GM18499 (cell line): Measurements from ENCODE around the gene FAM184A.
"Not testable (repeated sequence)": the region's sequence is repeated elsewhere in the genome, so short reads cannot be mapped to it uniquely, and the experiment has no call there.

Experiments used
- ATAC-seq: cut with Tn5 transposase; IDR thresholded peaks from one replicate; pipeline ENCODE4 v1.9.1; 2021; ENCODE audit warnings: moderate number of reproducible peaks; ENCODE audit not compliant: insufficient read depth, unreplicated experiment

FAM184A gene, protein sequence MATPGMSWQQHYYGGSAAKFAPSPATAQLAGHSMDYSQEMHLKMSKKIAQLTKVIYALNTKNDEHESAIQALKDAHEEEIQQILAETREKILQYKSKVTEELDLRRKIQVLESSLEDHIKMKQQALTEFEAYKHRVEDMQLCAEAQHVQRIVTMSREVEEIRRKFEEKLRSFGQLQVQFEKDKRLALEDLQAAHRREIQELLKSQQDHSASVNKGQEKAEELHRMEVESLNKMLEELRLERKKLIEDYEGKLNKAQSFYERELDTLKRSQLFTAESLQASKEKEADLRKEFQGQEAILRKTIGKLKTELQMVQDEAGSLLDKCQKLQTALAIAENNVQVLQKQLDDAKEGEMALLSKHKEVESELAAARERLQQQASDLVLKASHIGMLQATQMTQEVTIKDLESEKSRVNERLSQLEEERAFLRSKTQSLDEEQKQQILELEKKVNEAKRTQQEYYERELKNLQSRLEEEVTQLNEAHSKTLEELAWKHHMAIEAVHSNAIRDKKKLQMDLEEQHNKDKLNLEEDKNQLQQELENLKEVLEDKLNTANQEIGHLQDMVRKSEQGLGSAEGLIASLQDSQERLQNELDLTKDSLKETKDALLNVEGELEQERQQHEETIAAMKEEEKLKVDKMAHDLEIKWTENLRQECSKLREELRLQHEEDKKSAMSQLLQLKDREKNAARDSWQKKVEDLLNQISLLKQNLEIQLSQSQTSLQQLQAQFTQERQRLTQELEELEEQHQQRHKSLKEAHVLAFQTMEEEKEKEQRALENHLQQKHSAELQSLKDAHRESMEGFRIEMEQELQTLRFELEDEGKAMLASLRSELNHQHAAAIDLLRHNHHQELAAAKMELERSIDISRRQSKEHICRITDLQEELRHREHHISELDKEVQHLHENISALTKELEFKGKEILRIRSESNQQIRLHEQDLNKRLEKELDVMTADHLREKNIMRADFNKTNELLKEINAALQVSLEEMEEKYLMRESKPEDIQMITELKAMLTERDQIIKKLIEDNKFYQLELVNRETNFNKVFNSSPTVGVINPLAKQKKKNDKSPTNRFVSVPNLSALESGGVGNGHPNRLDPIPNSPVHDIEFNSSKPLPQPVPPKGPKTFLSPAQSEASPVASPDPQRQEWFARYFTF

DNA sequence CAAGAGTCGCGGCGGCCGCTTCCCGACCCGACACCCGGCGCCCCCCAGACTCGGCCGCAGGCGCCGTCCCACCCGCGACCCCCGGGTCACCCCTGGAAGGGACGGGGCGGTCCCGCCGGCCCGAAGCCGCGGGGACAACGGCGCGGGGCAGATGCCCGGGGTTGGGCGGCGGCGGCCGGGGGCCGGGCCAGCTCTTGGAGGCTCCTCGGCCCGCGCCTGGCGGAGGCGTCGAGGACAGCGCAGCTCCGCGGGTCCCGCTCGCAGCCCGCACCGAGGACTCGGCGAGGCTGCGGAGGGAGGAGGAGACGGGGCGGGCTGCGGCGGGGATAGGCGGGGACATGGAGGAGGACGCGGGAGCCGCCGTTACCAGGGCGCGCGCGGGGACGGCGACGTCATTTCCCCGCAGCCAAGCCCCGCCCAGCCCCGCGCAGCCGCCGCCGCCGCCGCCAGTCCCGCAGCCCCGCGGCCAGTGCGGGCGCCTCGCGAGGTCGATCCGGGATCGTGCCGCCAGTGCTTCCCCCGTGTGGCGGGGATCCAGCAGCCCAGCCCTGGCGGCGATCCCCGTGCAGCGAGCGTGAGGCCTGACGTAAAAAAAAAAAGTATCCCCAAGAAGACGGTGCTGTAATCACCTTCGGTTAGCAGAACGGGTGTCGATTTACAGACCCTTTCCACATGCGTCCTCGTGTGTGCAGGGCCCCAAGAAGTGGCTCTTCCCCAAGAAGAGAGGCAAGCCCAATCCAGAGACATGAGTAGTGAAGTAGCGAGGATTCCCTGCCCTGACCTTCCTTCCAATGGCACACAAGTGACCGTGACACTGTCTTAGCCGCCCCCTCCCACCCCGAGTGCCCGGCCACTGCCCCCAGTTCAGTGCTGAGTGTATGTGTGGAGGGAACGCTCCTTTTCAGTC lies at the start of gene FAM184A:
TSS of gene FAM184A (minus strand) at position 289 of the 907 bp plus-strand sequence. CDS start 365 bp downstream, outside the sequence.
- ATAC-seq = peak; percentile 33

DNA sequence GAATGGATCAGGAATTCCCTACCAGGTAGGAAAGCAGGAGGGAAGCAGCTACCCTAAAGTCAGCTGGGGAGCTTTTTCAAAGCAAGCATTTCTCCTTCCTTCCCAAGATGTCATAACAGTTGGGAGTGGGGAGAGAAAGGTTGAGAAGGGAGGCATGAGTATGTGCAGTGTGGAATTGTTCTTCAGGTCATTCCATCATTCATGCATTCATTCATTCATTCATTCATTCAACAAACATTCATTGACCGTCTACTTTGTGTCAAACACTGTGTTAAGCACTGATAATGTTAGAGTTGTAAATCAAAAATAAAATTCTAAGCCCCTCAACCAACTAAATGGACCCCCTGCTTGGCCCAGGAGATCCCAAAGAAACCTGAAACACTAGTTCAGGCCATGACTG lies 49.2 kb upstream of the FAM184A start:
- ATAC-seq = no peak

DNA sequence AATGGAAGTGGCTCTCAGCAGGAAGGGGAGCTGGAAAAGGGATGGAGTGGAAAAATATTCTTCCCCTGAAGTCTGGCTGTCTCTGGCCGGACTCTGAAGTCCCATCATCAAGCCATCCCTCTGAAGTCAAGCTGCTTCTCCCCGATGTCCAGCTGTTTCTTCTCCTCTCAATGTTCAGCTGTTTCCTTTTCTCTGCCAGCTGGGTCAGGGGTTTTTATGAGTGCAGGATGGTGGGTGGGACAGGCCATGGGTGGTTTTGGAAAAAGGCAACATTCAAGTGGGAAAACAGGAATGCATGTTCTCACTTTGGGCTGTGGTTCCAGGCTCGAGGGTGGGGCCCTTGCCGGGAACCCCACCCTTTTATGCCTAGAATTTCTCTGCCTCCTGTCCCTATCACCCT lies 48.4 kb upstream of the FAM184A start:
- ATAC-seq = no peak

DNA sequence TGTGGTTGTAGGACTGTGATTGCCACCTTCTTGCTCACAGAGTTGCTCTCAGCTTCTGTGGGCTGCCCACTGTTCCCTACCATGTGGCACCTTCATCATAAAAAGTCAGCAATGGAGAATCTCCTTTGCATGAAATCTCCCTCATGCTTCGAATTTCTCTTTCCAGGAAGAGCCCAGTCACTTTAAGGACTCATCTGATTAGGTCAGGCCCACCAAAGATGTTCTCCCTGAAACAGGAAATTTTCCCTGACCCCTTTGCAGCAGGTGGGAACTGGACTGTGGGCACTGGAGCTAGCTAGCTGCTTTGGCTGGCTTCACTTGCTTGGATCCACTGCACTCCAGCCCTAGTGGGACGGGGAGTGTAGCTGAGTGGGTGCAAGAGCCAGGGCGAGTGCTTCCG lies 47.7 kb upstream of the FAM184A start:
- ATAC-seq = no peak

DNA sequence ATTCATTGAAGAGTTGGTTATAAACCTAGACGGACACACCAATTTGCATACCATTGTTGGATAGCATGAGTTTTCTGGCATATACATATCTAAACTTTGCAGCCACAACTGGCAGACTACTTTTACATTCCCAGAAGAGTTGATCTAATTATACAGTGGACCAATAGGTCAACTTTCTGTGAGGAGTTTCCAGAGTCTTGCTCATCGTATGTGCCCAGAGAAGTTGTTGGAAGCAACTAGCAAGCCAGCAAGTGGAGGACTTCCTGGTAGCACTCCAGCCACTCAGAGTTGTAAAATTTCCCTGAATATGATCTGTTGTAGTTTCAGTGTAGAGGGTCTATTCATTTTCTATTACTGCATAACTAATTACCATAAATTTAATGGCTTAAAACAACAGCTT lies 47.1 kb upstream of the FAM184A start:
- no peak for ATAC-seq

DNA sequence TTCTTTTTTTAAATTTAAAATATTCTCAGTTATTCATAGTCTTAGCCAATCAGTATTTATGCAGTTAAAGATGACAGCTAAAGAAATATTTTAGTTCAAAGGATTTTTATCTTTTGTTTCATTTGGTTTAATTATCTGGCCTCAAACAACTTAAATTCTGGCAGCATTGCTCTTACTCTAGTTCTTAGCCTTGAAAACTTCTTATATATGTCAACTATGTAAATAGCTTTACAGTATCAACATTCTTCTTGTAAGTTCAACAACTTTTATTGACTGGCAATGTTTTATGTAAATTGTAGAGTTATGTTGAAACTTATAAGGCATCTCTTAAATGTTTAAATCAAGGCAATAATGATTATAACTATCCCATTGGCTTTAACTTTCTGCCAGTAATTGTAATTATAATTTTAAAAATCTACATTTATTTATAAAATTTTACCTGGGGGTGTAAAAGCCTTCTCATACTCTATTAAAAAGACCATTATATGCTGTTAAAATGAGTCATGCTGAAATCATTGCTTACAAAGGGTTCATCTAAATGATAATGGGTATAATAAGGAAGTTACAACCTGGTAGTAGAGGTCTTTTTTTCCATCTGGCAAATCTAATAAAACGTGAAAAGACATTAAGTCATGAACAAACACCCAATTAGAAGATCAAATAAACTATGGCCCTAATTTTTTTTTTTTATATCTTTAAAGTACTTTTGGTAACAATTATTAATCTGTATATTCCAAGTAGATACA lies 45.8 kb upstream of the FAM184A start:
- ATAC-seq = no peak

DNA sequence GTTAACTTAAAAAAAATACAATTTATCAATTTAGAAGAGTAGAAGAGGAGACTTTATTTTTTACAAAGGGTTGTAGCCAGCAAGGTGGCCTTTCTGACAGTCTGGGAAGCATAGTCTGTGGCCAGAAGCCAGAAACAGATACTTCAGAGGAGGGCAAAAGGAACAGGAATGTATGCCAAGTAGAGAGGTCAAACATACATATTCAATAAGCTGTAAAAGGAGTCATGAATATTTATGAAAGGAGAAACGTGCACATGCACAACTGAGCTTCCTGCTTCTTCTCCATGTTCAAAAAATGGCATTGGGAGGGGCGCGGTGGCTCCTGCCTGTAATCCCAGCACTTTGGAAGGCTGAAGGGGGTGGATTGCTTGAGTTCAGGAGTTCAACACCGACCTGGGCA lies 43.9 kb upstream of the FAM184A start:
- ATAC-seq = no peak

DNA sequence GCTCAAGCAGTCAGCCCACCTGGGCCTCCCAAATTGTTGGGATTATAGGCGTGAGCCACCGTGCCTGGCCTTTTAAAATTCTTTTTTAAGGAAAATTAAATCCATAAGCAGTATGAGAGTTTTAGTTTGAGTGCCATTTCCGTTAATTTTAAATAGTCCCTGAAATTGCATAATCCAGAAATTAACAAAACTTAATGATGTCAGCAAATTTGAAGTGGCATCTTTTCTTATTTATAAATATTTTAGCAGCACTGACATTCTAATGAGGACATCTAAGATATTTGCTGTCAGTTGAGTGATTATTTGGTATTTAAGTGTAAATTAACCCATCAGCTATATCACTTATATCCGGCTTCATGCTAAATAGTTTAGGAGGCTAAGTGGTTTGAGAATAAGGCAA lies 42.9 kb upstream of the FAM184A start:
- ATAC-seq = no peak

DNA sequence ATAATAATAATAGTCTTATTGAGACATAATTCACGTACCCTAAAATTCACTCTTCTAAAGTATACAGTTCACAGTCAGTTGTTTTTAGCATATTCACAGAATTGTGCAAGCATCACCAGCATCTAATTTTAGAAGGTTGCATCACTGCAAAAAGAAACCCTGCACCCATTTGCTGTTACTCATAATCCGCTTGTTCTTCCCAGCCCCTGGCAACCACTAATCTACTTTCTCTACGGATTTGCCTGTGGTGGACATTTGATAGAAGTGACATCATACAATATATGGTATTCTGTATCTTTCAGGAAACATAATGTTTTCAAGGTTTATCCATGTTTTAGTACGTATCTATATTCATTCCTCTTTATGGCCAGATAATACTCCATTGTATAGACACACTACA lies 41.5 kb upstream of the FAM184A start:
- no peak for ATAC-seq

DNA sequence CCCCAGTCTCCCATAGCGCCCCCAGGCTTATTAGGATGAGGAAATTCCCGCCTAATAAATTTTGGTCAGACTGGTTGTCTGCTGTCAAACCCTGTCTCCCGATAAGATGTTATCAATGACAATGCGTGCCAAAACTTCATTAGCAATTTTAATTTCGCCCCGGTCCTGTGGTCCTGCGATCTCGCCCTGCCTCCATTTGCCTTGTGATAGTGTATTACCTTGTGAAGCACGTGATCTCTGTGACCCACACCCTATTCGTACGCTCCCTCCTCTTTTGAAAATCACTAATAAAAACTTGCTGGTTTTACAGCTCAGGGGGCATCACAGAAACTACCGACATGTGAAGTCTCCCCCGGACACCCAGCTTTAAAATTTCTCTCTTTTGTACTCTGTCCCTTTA lies 40.6 kb upstream of the FAM184A start:
- ATAC-seq = not testable (repeated sequence)

DNA sequence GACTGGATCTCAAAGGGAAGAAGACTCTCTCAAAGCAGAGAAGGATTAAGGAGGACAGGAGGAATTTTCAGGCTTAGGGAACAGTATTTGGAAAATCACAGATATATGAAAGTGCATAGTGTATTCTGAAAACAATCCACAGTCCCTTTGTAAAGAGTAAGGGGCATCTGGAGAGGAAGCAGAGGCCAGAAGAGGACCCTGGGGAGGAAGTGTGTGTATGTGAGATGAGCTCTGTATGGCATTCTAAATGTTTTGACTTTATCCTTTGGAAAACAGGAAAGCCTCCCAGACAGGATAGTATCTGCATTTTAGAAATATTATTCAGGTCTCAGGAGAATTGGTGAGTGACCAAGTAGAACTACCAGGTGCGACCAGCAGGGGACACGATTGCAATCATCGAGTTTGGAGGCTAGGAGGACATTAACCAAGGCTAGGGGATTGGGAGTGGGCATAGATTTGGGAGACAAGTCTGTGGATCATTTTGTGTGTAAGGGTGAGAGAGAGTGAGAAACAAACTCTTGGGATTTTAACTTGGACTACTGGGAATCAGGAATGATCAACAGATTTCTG lies 38.3 kb upstream of the FAM184A start:
- no peak for ATAC-seq

DNA sequence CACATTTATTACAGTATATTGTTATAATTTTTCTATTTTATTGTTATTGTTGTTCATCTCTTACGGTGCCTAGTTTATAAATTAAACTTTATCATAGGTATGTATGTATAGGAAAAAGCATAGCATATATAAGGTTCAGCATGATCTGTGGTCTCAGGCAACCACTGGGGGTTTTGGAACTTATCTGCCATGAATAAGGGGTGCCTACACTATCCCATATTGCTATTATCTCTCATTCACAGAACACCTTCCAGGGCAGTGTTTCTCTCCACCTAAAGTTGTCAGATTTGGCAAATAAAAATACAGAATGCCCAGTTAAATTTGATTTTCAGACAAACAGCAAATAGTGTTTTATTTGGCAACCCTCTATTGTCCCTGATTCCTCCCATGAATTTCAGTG lies 35.5 kb upstream of the FAM184A start:
- ATAC-seq = no peak

DNA sequence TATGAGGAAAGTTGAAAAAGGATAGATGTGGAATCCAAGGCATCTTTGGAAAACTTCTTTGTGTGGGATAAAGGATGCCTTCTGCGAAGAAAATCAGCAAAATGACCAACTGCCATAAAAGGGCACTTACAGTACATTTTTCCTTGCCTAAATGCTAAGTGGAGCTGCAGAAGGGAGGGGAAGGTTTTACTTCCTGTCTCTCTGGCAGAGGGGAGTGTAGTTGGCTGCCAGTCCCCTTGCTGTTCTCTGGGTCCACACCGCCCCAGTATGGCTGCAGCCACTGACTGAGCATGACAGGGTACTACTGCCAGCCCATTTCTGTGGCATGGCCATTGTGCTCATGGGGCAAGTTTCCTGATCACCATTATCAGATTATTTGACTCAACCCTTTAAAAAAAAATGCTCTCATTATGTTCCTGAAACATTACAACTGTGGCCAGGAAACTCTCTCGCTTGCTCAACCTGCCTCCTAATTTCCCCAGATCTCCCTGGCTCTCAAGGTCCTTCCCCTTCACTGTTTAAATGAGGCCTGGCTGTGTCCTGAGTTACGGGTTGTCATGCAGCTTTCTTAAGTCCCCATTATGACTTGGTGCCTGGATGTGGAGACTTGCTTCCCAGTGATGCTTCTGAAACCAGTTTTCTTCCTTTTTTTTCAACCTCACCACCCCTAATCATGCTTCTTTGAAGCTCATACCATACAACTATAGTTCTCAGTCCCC lies 34.5 kb upstream of the FAM184A start:
- no peak for ATAC-seq

DNA sequence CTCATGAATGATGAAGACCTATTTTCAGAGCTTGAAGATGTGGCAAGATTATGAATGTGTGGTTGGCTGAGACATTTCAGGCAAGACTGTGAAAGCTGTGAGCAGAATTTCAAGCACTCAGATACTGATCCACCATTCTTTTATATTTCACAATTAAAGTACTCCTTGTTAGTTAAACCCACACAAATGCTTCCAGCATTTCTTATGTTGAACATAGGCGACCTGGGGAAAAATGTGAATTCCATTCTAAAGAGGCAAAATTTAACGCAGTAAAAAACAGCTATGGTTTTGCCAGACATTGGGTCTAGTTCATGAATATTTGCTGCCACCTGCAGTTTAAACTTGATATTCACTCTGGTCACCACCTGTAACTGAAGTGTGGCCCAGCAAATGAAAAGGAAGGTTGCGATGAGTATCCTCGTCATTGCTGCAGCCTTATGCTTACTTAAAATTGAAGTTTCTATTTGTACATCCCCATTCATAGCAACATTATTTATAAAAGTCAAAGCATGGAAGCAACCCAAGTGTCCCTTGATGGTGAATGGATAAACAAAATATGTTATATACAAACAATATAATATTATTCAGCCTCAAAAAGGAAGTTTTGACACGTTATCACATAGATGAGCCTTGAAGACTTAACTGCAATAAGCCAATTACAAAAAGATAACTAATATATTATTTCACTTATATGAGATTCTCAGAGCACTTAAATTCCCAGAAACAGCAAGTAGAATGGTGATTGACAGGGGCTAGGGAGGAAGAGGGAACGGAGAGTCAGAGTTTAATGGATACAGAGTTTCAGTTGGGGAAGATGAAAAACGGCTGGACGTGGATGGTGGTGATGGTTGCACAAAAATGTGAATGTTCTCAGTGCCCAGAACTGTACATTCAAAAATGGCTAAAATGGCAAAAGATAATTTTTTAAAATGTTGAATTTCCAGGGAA lies 32.4 kb upstream of the FAM184A start:
- ATAC-seq = peak; percentile 69

DNA sequence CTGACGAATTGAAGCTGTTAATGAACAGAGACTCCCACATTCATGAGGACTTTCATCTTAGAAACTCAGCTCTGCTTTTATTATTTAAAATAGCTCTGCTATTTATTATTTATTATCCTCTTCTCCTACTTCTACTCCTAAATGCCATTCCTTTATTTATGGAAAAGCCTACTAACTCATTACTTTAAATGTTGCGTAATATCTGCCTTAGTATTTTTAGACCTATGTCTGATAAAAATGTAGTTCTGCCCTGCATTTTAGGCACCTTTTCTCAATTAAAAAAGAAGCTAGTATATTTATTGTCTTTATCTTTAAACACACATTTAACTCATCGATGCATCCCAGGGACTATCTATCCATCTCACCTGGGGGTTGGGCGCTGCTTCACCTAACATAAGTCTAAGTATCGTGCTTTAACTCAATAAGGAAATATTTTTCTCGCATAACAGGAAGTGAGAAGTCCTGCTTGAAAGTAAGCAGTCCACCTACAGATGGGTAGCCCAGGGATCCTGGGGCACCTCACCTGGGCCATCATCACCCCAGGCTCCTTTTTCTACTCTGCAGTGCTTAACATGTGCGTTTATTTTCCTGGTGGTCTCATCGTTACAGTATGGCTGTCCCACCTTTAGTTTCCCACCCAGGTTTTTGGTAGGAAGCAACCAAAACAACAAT lies 31.3 kb upstream of the FAM184A start:
- no peak for ATAC-seq

DNA sequence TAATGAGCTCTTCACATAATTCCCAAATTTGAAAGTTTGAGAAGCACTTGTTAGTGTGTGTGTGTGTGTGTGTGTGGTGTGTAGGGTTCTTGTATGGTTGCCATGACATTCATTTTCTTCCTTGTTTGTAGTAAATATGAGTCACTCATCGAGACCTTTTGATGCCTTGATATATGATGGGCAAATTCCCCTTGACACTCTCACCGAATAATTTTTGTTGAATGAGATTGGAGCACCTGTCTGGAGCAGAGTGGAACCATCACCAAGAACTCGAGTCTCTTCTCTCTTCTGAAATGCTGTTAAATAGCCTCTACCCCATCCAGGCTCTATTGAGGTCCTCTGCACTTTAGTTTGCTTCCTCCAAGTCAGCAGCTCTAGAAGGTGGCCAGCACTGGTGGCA lies 29.6 kb upstream of the FAM184A start:
- no peak for ATAC-seq

DNA sequence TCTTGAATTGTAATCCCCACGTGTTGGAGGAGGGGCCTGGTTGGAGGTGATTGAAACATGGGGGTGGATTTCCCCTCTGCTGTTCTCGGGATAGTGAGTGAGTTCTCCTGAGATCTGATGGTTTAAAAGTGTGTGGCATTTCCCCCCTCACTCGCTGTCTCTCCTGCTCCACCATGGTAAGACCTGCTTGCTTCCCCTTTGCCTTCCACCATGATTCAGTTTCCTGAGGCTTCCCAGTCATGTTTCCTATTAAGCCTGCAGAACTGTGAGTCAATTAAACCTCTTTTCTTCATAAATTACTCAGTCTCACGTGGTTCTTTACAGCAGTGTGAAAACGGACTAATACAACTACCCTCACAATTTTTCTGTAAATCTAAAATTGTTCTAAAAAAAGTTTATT lies 26.8 kb upstream of the FAM184A start:
- no peak for ATAC-seq
